ENCODE measurements around the gene LRWD1.
"Not testable (repeated sequence)": the region's sequence is repeated elsewhere in the genome, so short reads cannot be mapped to it uniquely, and the experiment has no call there.

DNA sequence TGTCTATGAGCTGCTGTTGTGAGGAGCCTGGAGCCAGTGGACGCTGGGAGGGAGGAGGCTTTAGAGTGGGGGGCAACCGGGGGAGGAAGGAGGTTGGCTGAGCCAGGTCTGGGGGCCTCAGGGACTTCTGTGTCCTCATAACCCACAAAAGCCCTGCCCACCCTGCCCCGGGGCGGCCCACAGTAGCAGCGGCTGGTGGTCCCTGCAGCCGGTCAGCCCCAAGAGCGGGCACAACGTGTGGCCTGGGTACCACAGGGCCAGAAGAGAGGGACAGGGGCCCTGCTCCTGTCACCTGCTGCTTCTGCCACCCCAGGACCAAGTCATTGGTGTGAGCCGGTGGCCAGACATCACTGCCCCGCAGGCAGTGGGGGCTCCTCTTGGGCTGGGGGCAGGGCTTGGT is 17.2 kb downstream of the LRWD1 start:
- TF ChIP-seq, protein P1, sequence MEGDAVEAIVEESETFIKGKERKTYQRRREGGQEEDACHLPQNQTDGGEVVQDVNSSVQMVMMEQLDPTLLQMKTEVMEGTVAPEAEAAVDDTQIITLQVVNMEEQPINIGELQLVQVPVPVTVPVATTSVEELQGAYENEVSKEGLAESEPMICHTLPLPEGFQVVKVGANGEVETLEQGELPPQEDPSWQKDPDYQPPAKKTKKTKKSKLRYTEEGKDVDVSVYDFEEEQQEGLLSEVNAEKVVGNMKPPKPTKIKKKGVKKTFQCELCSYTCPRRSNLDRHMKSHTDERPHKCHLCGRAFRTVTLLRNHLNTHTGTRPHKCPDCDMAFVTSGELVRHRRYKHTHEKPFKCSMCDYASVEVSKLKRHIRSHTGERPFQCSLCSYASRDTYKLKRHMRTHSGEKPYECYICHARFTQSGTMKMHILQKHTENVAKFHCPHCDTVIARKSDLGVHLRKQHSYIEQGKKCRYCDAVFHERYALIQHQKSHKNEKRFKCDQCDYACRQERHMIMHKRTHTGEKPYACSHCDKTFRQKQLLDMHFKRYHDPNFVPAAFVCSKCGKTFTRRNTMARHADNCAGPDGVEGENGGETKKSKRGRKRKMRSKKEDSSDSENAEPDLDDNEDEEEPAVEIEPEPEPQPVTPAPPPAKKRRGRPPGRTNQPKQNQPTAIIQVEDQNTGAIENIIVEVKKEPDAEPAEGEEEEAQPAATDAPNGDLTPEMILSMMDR (IDR thresholded peaks at IDR 0.05 in 2 of 3, conservative IDR thresholded peaks at IDR 0.05 in 1 of 3; ENCODE audit: borderline replicate concordance in 1 of 3, insufficient read depth in 1 of 3, low read depth in 2 of 3, low read length in 2 of 3) = not testable (repeated sequence)
- TF ChIP-seq POLR2AphosphoS5 (IDR thresholded peaks at IDR 0.05; ENCODE audit: low read depth, low read length); EZH2 (IDR thresholded peaks at IDR 0.05); POLR2A (IDR thresholded peaks at IDR 0.05; ENCODE audit: borderline replicate concordance, extremely low read depth, insufficient read depth, insufficient read length); SRF (IDR thresholded peaks at IDR 0.05; ENCODE audit: low read depth); CEBPB (IDR thresholded peaks at IDR 0.05; ENCODE audit: low read depth): not testable (repeated sequence)
- TF ChIP-seq, protein P2, sequence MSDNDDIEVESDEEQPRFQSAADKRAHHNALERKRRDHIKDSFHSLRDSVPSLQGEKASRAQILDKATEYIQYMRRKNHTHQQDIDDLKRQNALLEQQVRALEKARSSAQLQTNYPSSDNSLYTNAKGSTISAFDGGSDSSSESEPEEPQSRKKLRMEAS (IDR thresholded peaks at IDR 0.05) = not testable (repeated sequence)
- TF ChIP-seq, protein P3, sequence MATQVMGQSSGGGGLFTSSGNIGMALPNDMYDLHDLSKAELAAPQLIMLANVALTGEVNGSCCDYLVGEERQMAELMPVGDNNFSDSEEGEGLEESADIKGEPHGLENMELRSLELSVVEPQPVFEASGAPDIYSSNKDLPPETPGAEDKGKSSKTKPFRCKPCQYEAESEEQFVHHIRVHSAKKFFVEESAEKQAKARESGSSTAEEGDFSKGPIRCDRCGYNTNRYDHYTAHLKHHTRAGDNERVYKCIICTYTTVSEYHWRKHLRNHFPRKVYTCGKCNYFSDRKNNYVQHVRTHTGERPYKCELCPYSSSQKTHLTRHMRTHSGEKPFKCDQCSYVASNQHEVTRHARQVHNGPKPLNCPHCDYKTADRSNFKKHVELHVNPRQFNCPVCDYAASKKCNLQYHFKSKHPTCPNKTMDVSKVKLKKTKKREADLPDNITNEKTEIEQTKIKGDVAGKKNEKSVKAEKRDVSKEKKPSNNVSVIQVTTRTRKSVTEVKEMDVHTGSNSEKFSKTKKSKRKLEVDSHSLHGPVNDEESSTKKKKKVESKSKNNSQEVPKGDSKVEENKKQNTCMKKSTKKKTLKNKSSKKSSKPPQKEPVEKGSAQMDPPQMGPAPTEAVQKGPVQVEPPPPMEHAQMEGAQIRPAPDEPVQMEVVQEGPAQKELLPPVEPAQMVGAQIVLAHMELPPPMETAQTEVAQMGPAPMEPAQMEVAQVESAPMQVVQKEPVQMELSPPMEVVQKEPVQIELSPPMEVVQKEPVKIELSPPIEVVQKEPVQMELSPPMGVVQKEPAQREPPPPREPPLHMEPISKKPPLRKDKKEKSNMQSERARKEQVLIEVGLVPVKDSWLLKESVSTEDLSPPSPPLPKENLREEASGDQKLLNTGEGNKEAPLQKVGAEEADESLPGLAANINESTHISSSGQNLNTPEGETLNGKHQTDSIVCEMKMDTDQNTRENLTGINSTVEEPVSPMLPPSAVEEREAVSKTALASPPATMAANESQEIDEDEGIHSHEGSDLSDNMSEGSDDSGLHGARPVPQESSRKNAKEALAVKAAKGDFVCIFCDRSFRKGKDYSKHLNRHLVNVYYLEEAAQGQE (IDR thresholded peaks at IDR 0.05; ENCODE audit: low read depth) = not testable (repeated sequence)

Data from HCT116 (cell line).